WTC11 (cell line): ENCODE measurements around the gene CD226. TPM values are rescaled to one million over a fixed set of nuclear protein-coding genes. Genes with fewer than 3 reads are reported as not detected.

Source experiments
- ATAC-seq: fragments of 200-7000 bp; cut with Tn5 transposase; 2 replicates; pipeline ENCODE4 v1.10.0; 2021; ENCODE audit warnings: mild to moderate bottlenecking, moderate library complexity
- CTCF ChIA-PET: fragments of 300-600 bp; sonication (Branson Sonifier 250); formaldehyde crosslinking; loops from one replicate; lab custom pipeline; 2021; ENCODE audit warnings: antibody characterized with exemption; lab: Charles Lee
- POLR2A ChIA-PET: fragments of 350-600 bp; sonication (Branson Sonifier 250); formaldehyde crosslinking; loops from one replicate; lab custom pipeline; 2021; ENCODE audit warnings: antibody characterized with exemption; lab: Charles Lee
- DNase-seq: peaks from one replicate; pipeline ENCODE4 v3.0.0; 2021; ENCODE audit warnings: low spot score
- H3K27ac Mint-ChIP-seq: 2 replicates; pipeline ENCODE4 v1.8.0; 2021; ENCODE audit warnings: mixed read lengths
- H3K27me3 Mint-ChIP-seq: 2 replicates; pipeline ENCODE4 v1.8.0; 2021; ENCODE audit warnings: low read depth, mild to moderate bottlenecking, moderate library complexity, mixed read lengths
- H3K36me3 Mint-ChIP-seq: 2 replicates; pipeline ENCODE4 v1.8.0; 2021; ENCODE audit warnings: mixed read lengths
- H3K4me1 Mint-ChIP-seq: 2 replicates; pipeline ENCODE4 v1.8.0; 2022; ENCODE audit warnings: mixed read lengths
- H3K4me3 Mint-ChIP-seq: 2 replicates; pipeline ENCODE4 v1.8.0; 2021; ENCODE audit warnings: mild to moderate bottlenecking, moderate library complexity, mixed read lengths
- H3K9me3 Mint-ChIP-seq: 2 replicates; pipeline ENCODE4 v1.8.0; 2021; ENCODE audit warnings: mixed read lengths
- CBFB ChIP-seq: sonication (generic); formaldehyde crosslinking; IDR thresholded peaks from 2 replicates; pipeline ENCODE4 v1.8.1; 2022; ENCODE audit warnings: mild to moderate bottlenecking, low read depth, missing genetic modification reagents
- CDX4 ChIP-seq: fragments of 250-450 bp; sonication (Bioruptor Pico); IDR thresholded peaks from 2 replicates; pipeline ENCODE4 v1.9.0; 2021; ENCODE audit warnings: moderate library complexity, mild to moderate bottlenecking, inconsistent platforms, borderline replicate concordance
- EMX1 ChIP-seq: fragments of 250-450 bp; sonication (Bioruptor Pico); IDR thresholded peaks from 2 replicates; pipeline ENCODE4 v1.8.0; 2021; ENCODE audit warnings: mild to moderate bottlenecking
- ETV6 ChIP-seq: sonication (generic); formaldehyde crosslinking; IDR thresholded peaks from 2 replicates; pipeline ENCODE4 v1.8.1; 2022; ENCODE audit warnings: mild to moderate bottlenecking, missing genetic modification reagents
- KAT7 ChIP-seq: sonication (generic); formaldehyde crosslinking; IDR thresholded peaks from 2 replicates; pipeline ENCODE4 v1.8.1; 2023; ENCODE audit warnings: missing genetic modification reagents, mild to moderate bottlenecking, borderline replicate concordance
- MYBL2 ChIP-seq: sonication (generic); formaldehyde crosslinking; IDR thresholded peaks from 2 replicates; pipeline ENCODE4 v1.8.1; 2023; ENCODE audit warnings: mild to moderate bottlenecking, moderate library complexity, missing genetic modification reagents
- SOX15 ChIP-seq: fragments of 250-450 bp; sonication (Bioruptor Pico); IDR thresholded peaks from 2 replicates; pipeline ENCODE4 v1.9.0; 2021; ENCODE audit warnings: mild to moderate bottlenecking
- TCF7 ChIP-seq: sonication (generic); formaldehyde crosslinking; IDR thresholded peaks from 2 replicates; pipeline ENCODE4 v1.8.0; 2022; ENCODE audit warnings: mild to moderate bottlenecking, low read depth, missing genetic modification reagents, moderate library complexity
- TP53 ChIP-seq: sonication (generic); formaldehyde crosslinking; IDR thresholded peaks from 2 replicates; pipeline ENCODE4 v1.8.1; 2023; ENCODE audit warnings: mild to moderate bottlenecking, missing genetic modification reagents
- ZMAT4 ChIP-seq: fragments of 250-450 bp; sonication (Bioruptor Pico); IDR thresholded peaks from 2 replicates; pipeline ENCODE4 v1.9.0; 2021; ENCODE audit warnings: mild to moderate bottlenecking
- ZNF138 ChIP-seq: sonication (generic); formaldehyde crosslinking; conservative IDR thresholded peaks from 2 replicates; pipeline ENCODE4 v1.8.1; 2022; ENCODE audit warnings: mild to moderate bottlenecking, moderate library complexity, missing genetic modification reagents
- ZNF219 ChIP-seq: sonication (generic); formaldehyde crosslinking; IDR thresholded peaks from 2 replicates; pipeline ENCODE4 v1.8.0; 2023; ENCODE audit warnings: missing genetic modification reagents, mild to moderate bottlenecking, borderline replicate concordance
- ZNF425 ChIP-seq: fragments of 250-450 bp; sonication (Bioruptor Pico); conservative IDR thresholded peaks from 2 replicates; pipeline ENCODE4 v1.9.0; 2021; ENCODE audit warnings: mild to moderate bottlenecking
- ZSCAN18 ChIP-seq: fragments of 250-450 bp; sonication (Bioruptor Pico); IDR thresholded peaks from 2 replicates; pipeline ENCODE4 v2.1.2; 2022; ENCODE audit warnings: mild to moderate bottlenecking, moderate library complexity
- total RNA-seq: library from RNA; stranded (reverse); gene quantifications from 3 replicates; pipeline ENCODE4 v1.2.3, GENCODE V29; 2021
- TF ChIP-seq, protein P1 (sequence below): sonication (generic); formaldehyde crosslinking; IDR thresholded peaks from 2 replicates; pipeline ENCODE4 v1.8.1; 2023; ENCODE audit warnings: mild to moderate bottlenecking, moderate library complexity, missing genetic modification reagents
- TF ChIP-seq, protein P2 (sequence below): fragments of 250-450 bp; sonication (Bioruptor Pico); IDR thresholded peaks from 2 replicates; pipeline ENCODE4 v1.8.0; 2021; ENCODE audit warnings: mild to moderate bottlenecking
- TF ChIP-seq, protein P3 (sequence below): fragments of 200-600 bp; IDR thresholded peaks from 2 replicates; pipeline ENCODE4 v1.8.0; 2022; ENCODE audit warnings: antibody characterized with exemption
- TF ChIP-seq, protein P4 (sequence below): sonication (generic); formaldehyde crosslinking; IDR thresholded peaks from 2 replicates; pipeline ENCODE4 v1.8.1; 2023; ENCODE audit warnings: mild to moderate bottlenecking, missing genetic modification reagents, moderate library complexity
- TF ChIP-seq, protein P5 (sequence below): sonication (generic); formaldehyde crosslinking; IDR thresholded peaks from 2 replicates; pipeline ENCODE4 v1.8.1; 2022; ENCODE audit warnings: mild to moderate bottlenecking, missing genetic modification reagents, moderate library complexity, borderline replicate concordance
- TF ChIP-seq, protein P6 (sequence below): sonication (generic); formaldehyde crosslinking; IDR thresholded peaks from 2 replicates; pipeline ENCODE4 v1.8.1; 2023; ENCODE audit warnings: mild to moderate bottlenecking, missing genetic modification reagents

Gene CD226
- total RNA-seq, 1 experiment from 2014 or later: 0.24 TPM

DNA sequence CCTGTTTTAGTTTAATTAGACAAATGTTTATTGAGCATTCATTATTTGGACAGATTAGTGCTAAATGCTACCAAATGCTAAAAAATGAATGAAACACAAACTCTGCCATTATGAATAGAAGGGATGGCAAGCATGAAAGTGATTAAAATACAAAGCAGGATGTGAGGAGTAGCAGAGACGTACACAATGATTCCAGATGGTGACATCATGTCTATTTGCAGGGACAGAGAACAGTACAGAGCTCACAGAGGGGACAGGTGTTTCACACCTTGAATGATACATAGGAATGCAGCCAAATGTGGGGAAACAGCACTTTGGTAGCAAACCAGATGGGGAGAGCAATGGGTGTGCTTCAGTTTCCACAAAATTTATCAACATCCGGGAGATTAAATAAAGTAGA, 76.3 kb downstream of the CD226 start (continued):
- TF ChIP-seq CDX4 (CRISPR knock-in tag): no peak
- no peak for TF ChIP-seq ZSCAN18
- no peak for TF ChIP-seq KAT7 (CRISPR knock-in tag)
- TF ChIP-seq, protein P1, sequence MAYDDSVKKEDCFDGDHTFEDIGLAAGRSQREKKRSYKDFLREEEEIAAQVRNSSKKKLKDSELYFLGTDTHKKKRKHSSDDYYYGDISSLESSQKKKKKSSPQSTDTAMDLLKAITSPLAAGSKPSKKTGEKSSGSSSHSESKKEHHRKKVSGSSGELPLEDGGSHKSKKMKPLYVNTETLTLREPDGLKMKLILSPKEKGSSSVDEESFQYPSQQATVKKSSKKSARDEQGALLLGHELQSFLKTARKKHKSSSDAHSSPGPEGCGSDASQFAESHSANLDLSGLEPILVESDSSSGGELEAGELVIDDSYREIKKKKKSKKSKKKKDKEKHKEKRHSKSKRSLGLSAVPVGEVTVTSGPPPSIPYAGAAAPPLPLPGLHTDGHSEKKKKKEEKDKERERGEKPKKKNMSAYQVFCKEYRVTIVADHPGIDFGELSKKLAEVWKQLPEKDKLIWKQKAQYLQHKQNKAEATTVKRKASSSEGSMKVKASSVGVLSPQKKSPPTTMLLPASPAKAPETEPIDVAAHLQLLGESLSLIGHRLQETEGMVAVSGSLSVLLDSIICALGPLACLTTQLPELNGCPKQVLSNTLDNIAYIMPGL (CRISPR knock-in tag): no peak
- TF ChIP-seq, protein P2, sequence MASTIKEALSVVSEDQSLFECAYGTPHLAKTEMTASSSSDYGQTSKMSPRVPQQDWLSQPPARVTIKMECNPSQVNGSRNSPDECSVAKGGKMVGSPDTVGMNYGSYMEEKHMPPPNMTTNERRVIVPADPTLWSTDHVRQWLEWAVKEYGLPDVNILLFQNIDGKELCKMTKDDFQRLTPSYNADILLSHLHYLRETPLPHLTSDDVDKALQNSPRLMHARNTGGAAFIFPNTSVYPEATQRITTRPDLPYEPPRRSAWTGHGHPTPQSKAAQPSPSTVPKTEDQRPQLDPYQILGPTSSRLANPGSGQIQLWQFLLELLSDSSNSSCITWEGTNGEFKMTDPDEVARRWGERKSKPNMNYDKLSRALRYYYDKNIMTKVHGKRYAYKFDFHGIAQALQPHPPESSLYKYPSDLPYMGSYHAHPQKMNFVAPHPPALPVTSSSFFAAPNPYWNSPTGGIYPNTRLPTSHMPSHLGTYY (CRISPR knock-in tag): no peak
- no peak for TF ChIP-seq MYBL2 (CRISPR knock-in tag)
- TF ChIP-seq ZNF138: no peak
- no peak for TF ChIP-seq CBFB (CRISPR knock-in tag)
- TF ChIP-seq, protein P3, sequence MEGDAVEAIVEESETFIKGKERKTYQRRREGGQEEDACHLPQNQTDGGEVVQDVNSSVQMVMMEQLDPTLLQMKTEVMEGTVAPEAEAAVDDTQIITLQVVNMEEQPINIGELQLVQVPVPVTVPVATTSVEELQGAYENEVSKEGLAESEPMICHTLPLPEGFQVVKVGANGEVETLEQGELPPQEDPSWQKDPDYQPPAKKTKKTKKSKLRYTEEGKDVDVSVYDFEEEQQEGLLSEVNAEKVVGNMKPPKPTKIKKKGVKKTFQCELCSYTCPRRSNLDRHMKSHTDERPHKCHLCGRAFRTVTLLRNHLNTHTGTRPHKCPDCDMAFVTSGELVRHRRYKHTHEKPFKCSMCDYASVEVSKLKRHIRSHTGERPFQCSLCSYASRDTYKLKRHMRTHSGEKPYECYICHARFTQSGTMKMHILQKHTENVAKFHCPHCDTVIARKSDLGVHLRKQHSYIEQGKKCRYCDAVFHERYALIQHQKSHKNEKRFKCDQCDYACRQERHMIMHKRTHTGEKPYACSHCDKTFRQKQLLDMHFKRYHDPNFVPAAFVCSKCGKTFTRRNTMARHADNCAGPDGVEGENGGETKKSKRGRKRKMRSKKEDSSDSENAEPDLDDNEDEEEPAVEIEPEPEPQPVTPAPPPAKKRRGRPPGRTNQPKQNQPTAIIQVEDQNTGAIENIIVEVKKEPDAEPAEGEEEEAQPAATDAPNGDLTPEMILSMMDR: no peak
- TF ChIP-seq ZNF425: no peak
- no peak for TF ChIP-seq TP53 (CRISPR knock-in tag)
- TF ChIP-seq SOX15: no peak
- TF ChIP-seq, protein P4, sequence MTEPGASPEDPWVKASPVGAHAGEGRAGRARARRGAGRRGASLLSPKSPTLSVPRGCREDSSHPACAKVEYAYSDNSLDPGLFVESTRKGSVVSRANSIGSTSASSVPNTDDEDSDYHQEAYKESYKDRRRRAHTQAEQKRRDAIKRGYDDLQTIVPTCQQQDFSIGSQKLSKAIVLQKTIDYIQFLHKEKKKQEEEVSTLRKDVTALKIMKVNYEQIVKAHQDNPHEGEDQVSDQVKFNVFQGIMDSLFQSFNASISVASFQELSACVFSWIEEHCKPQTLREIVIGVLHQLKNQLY (CRISPR knock-in tag): no peak

DNA sequence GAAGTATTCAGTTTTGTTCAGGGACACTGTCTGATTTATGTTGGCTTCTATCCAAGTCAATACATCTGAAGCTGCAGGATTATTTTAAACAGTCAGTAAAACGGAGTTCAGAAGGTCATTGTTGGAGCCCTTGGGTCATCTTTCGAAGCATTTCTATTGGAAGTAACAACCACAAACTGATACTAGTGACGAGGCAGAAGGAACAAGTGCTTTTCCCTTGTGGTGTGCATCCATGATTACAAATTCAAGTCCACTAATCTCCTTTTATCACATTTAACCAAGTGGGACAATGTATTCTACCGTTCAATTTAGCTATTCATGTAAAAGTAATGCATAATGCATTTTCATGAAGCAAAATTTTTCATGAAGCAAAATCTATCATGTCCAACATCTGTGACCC, 76.9 kb downstream of the CD226 start:
- Mint-ChIP-seq H3K4me1 (peaks cover 4% of the 10 kb centered on the region; the same call in 1 of the 2 replicates), H3K36me3 (no peaks in the 10 kb centered on the region), H3K9me3 (no peaks in the 10 kb centered on the region), H3K4me3 (no peak overlapping the region), H3K27ac (no peak overlapping the region; the same call in 1 of the 2 replicates), H3K27me3 (no peaks in the 10 kb centered on the region)
- DNase-seq: no peak
- ChIA-PET CTCF (no interaction called here), POLR2A (no interaction called here)
- ATAC-seq: no peak
- TF ChIP-seq, protein P2 (CRISPR knock-in tag): no peak
- TF ChIP-seq, protein P4 (CRISPR knock-in tag): no peak
- TF ChIP-seq ZMAT4 (CRISPR knock-in tag) (no peak), EMX1 (CRISPR knock-in tag) (no peak), ETV6 (CRISPR knock-in tag) (no peak), TCF7 (CRISPR knock-in tag) (no peak), MYBL2 (CRISPR knock-in tag) (no peak), ZNF219 (CRISPR knock-in tag) (no peak)
- TF ChIP-seq, protein P5, sequence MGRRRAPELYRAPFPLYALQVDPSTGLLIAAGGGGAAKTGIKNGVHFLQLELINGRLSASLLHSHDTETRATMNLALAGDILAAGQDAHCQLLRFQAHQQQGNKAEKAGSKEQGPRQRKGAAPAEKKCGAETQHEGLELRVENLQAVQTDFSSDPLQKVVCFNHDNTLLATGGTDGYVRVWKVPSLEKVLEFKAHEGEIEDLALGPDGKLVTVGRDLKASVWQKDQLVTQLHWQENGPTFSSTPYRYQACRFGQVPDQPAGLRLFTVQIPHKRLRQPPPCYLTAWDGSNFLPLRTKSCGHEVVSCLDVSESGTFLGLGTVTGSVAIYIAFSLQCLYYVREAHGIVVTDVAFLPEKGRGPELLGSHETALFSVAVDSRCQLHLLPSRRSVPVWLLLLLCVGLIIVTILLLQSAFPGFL: no peak
- TF ChIP-seq, protein P6, sequence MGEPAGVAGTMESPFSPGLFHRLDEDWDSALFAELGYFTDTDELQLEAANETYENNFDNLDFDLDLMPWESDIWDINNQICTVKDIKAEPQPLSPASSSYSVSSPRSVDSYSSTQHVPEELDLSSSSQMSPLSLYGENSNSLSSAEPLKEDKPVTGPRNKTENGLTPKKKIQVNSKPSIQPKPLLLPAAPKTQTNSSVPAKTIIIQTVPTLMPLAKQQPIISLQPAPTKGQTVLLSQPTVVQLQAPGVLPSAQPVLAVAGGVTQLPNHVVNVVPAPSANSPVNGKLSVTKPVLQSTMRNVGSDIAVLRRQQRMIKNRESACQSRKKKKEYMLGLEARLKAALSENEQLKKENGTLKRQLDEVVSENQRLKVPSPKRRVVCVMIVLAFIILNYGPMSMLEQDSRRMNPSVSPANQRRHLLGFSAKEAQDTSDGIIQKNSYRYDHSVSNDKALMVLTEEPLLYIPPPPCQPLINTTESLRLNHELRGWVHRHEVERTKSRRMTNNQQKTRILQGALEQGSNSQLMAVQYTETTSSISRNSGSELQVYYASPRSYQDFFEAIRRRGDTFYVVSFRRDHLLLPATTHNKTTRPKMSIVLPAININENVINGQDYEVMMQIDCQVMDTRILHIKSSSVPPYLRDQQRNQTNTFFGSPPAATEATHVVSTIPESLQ (CRISPR knock-in tag): no peak
